GM19193 (cell line): ENCODE measurements around the gene PCED1A.

Source experiments
- POLR2A ChIP-seq: IDR thresholded peaks from 4 replicates; pipeline ENCODE4 v1.6.1; 2011; ENCODE audit not compliant: insufficient read depth, insufficient read length; ENCODE audit errors: extremely low read depth

PCED1A gene

GRCh38 chr20:2805689-2806350 lies 34.6 kb downstream of the PCED1A start:
- no peak for TF ChIP-seq POLR2A

- TF ChIP-seq POLR2A, result no peak
These were observed 35.4 kb downstream of the PCED1A start for GRCh38 chr20:2804852-2805688.

DNA sequence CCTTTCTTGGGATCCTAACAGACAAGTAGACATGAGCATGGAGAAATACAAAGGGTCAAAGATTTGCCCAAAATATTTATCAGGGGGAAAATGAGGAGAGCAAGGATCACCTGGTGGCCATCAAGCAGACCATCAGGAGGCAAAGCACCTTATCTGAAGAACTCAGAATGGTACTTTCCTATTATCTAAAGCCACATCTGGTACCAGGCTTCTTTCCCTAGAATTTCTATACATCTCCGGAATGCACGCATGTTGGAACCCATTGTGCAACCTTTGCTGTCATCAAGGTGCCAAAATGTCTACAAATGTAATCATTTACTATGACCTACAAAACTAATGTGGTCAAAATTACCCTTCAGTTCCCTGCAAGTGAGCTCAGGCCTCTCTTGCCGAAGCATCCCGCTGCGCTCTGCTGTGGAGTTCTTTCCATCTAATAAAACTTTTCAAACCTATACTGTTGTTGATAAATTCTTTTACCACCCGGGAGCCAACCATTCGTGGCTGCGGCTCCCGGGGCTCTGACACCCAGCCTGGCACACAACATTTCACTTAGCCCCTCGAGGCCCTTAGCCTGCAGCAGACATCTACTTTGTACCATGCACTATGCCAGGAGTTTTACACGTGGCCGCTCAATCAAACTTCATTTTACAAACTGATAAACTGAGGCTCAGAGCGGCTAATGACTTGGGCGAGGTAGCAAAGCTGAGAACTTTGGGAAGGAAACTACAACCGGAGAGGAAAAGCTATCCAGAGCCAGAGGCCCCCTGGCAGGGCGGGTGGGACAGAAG lies 36.2 kb downstream of the PCED1A start:
- no peak for TF ChIP-seq POLR2A

DNA sequence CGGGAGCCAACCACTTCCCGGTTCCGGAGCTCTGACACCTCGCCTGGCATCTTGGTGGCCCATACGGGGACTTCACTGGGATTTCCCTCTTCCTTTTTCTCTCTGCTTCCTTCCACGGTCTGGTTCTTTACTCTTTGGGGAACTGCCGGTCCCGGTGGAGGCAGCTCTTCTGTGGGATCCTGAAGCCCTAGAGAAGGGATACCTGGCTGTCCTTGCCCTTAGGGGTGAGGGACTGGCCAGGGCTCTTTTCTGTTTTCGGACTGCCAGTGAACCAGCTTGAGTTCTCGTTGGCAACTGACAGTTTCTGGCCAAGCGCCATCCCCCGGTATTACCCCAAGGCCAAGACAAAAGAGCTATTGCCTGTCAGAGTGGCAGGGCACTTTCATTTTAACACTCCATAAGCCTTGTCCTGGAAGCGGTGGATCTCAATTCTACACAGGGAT lies 39.1 kb downstream of the PCED1A start:
- TF ChIP-seq POLR2A, result peak; percentile 5

DNA sequence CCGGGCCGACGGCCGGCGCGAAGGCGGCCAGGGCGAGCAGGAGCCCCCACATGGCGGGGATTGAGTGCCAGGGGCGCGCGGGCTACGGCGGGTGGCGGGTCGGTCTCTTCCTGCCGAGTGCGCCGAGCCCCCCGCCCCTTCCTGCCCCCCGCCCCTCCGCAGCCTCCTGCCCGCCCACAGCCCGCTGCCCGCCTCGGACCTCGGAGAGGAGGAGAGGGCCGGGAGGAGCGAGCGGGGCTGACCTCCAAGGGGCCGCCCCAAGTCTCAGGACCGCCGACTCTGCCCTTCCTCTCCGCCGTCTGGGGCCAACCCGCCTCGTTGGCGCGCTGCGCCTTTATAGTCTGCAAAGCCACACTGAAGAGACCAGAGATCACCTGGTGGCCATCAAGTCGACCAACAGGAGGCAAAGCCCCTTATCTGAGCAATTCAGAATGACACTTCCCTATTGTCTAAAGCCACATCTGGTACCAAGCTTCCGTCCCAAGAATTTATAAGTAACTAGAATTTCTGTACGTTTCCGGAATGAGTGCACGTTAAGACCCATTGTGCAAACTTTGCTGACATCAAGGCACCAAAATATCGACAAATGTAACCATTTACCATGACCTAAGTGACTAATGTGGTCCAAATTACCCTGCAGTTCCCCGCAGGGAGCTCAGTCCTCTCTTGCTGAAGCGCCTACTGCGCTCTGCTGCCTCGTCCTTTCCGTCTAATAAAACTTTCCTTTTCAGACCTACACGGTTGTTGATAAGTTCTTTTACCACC lies 39.8 kb downstream of the PCED1A start, which contains the start of gene CPXM1:
TSS of gene CPXM1 (minus strand) at position 107 of the 765 bp plus-strand sequence. CDS start at position 52, 55 bp downstream.
- TF ChIP-seq POLR2A, result peak; percentile 70

- no peak for TF ChIP-seq POLR2A
These were observed 40.6 kb downstream of the PCED1A start for GRCh38 chr20:2799688-2800520.

DNA sequence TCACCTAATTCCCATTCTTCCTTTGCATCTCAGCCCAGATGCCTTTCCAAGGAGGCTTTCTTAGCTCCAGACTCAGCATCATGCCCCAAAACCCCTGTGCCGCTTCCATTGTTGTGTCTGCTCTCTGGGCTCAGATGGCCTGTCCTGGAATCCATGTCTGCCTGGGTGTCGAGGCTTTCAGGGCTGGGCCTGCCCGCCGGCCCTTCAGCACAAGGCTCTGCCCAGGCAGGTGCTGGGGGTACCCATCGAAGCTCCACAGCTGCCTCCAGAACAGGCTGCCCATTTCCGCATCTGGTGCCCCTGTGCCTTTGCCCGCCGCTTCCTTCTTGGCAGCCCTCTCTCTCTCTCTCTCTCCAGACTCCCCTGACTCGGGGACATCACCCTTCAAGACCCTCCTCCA lies 41.2 kb downstream of the PCED1A start:
- no peak for TF ChIP-seq POLR2A

DNA sequence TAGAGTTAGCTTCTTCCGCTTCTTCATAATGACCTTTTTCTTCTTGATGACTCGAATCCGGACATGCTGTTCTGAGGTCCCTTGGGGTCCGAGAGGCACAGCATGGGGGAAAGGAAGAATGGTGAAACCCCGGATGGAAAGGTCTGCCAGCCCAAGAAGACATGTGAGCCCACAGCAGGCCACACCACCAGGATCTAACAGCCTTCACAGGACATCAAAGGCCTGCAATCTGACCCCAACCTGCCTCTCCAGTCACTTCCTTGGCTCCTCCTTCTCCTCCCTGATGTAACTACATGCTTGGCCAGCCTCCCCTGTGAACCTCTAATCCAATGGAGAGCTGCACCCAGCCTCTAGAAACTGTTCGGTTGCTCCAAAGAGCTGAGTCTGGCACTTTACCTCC lies 41.6 kb downstream of the PCED1A start:
- TF ChIP-seq POLR2A, result no peak

- TF ChIP-seq POLR2A, result no peak
These were observed 42.2 kb downstream of the PCED1A start for GRCh38 chr20:2798095-2798805.

DNA sequence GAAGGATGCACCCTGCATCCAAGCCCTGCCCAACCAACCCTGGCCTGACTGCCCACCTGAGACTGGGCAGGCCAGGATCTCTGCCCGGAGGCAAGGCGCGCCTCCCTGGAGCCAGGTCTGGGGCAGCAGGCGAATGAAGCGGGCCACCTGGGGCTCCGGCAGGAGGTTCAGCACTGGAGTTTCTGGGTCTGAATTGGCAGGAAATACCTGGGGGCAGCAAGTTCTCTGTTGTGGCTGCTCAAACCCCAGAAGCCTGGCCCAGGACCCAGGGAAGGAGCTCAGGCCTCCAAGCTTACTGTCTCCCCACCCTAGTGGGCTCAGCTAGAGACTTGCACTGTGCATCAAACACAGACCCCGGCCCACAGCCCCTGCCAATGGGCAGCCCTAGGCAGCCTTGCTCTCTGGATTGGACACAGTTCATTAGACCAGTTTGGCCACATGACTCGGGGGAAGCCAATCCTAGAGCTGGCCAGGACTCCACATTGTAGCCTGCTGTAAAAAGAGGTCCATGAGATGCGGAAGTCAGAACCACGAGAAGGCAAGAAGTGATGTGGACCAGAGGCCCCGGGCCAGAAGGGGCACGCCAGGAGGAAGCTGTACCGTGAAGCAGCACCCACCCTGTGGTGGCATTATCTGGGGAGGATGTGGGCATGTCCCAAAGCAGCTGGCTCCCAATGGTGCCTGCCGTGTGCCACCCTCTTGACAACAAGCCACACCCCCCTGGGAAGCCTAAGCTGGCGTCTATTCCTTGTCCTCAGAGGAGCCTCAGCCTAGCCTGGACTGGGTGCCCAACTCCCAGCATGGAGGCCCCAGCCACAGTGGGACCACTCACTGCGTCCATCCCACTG lies 43.1 kb downstream of the PCED1A start:
- TF ChIP-seq POLR2A, result no peak

DNA sequence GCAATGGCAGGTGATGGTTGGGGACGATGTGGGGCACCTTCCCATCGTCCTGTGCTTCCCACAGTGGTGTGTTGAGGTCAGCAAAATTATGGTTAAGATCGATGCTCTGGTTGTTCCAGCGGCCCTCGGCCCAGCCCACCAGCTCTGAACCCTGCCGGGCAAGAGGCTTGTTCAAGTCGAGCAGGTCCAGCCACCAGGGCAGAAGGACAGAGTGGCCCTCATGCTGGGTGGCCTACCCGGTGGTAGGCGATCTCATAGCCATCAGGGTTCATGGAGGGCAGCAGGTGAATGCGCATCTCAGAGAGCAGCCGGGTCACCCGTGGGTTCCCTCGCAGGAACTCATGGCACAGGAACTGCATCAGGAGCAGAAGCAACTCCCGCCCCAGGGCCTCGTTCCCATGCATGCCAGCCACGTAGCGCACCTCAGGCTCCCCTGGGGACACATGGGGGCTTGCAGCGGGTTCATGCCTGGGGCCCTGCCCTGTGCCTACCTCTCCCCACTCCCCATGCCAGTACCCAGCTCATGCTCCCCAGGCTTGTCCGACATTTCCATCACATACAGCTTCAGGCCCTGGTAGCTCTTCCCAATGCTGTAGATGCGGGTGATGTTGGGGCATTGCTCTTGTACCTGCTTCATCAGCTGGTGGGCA lies 44.3 kb downstream of the PCED1A start:
- TF ChIP-seq POLR2A, result no peak

- no peak for TF ChIP-seq POLR2A
These were observed 45.0 kb downstream of the PCED1A start for GRCh38 chr20:2795451-2795850.
